Measurements from ENCODE around the gene BAHCC1. TPM values are rescaled to one million over a fixed set of nuclear protein-coding genes. Genes with fewer than 3 reads are reported as not detected.

Gene BAHCC1
- total and polyA plus RNA-seq, 2 of the 4 experiments (the other 2 are of a cell fraction) = 0.36 to 7.8 TPM

DNA sequence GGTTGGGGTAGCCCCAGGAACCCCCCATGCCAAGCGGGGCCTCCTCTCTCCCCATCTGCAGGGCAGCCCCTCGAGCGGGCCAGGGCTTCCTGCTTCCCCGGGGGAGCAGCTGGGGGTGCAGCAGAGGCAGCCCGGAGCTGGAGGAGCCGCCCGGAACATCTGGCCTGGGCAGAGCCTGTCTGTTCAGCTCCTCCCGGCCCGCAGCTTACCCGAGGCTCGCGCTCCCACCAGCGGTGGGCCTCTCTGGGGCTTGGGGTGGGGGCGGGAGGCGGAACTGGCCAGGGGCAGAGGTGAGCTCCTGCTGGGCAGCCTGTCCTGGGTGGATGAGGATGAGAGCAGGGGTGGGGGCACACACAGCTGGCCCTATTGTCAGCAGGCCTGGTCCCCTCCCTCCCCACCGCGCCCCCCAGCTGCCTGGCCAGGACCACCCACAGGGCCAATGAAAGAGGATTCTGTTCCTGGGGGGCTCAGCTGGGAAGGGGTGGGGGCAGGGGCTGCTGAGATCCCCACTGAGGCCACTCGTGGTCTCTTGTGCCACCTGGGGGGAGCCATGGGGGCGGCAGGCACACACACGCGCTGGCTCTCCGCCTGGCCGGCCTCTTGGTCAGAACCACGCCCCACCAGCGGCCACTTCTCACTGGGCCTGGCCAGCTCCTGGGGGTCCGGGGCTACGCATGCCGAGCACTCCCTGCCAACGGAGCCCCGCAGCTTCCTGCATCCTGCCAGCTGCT, 34.7 kb downstream of the BAHCC1 start:
- no TSS peak for BruUV-seq (replicated peaks)

More for the DNA sequence above, 34.7 kb downstream of the BAHCC1 start:
- peak; percentile 47 for ATAC-seq (ENCODE audit: low read depth)
- peaks cover 8% of the 10 kb centered on the region for H4K20me1 ChIP-seq (ENCODE audit: insufficient read depth, low read length)
- 72% methylated on average over 13 of the region's 30 CpGs; no CpG with 5 or more reads in 1 of the 2 experiments for WGBS, 2 experiments (ENCODE audit: extremely low coverage in 2 of 2, insufficient read length in 1 of 2)
- H3K79me1 ChIP-seq (ENCODE audit: low read depth in 1 of 2, low read length in 2 of 2) = peaks cover 10 to 27% of the 10 kb centered on the region in 2 experiments
- H3K9me3 ChIP-seq (ENCODE audit: control insufficient read depth, insufficient read depth, low read length) = no peaks in the 10 kb centered on the region
- H3K36me3 ChIP-seq (ENCODE audit: control insufficient read depth, insufficient read depth, low read length) = no peaks in the 10 kb centered on the region; the same call in 1 of the 2 replicates
- no peak overlapping the region for H3K23ac ChIP-seq (ENCODE audit: low read depth, low read length)
- CTCF ChIA-PET = no interaction called here
- in situ Hi-C loops (cut with MboI; ENCODE audit: low sequenced_read_pairs) = no loop called here
- 0 out of 2 replicates have a peak overlapping the region, but pooled peaks have one; percentile 3 for H2AK5ac ChIP-seq (ENCODE audit: low read depth, low read length)
- no peak overlapping the region for H4K91ac ChIP-seq (ENCODE audit: insufficient read depth, low read depth, low read length)
- no peak overlapping the region for H3K56ac ChIP-seq (ENCODE audit: extremely low read depth, insufficient read depth, low read length)
- POLR2A ChIA-PET (ENCODE audit: unreplicated experiment) = no interaction called here
- H2BK15ac ChIP-seq (ENCODE audit: low read depth, low read length) = no peak overlapping the region
- H3K4ac ChIP-seq (ENCODE audit: low read depth, low read length) = no peak overlapping the region; the same call in 1 of the 2 replicates
- H3K27me3 ChIP-seq (ENCODE audit: control insufficient read depth, insufficient read depth, low read length) = no peaks in the 10 kb centered on the region
- no peak overlapping the region for H3K18ac ChIP-seq (ENCODE audit: low read depth, low read length)
- peak overlapping the region; percentile 82 for H2AK9ac ChIP-seq (replicated peaks; ENCODE audit: low read depth, low read length, poor library complexity)
- peaks cover 16% of the 10 kb centered on the region for H3K4me1 ChIP-seq (ENCODE audit: control insufficient read depth, insufficient read depth, low read length)
- H4K5ac ChIP-seq (ENCODE audit: low read depth, low read length) = no peak overlapping the region
- no peak overlapping the region for H3K27ac ChIP-seq (ENCODE audit: insufficient read depth, low read length)
- H3K4me2 ChIP-seq (ENCODE audit: low read depth, low read length) = peak overlapping the region; percentile 38; the same call in 1 of the 2 replicates
- TF ChIP-seq RAD21 (IDR thresholded peaks at IDR 0.05; ENCODE audit: low read length) (peak; percentile 18; the same call in 1 of the 2 replicates), CTCF (conservative IDR thresholded peaks at IDR 0.05; ENCODE audit: low read depth, low read length) (0 out of 2 replicates have a peak, but pooled peaks have one; percentile 15), MAZ (IDR thresholded peaks at IDR 0.05; ENCODE audit: borderline replicate concordance, low read depth, low read length) (no peak), ELK1 (IDR thresholded peaks at IDR 0.05; ENCODE audit: borderline replicate concordance, low read depth, low read length) (no peak), POLR2A (IDR thresholded peaks at IDR 0.05; ENCODE audit: low read depth, low read length) (no peak), MXI1 (IDR thresholded peaks at IDR 0.05; ENCODE audit: borderline replicate concordance, low read depth, low read length) (no peak), NFE2L2 (IDR thresholded peaks at IDR 0.05; ENCODE audit: low read depth, low read length) (no peak), FOS (IDR thresholded peaks at IDR 0.05; ENCODE audit: low read depth, low read length) (no peak), SMC3 (IDR thresholded peaks at IDR 0.05; ENCODE audit: low read depth, low read length) (no peak)
- no peak for DNase-seq
- H3K9me1 ChIP-seq (ENCODE audit: insufficient read depth, low read length) = 0 out of 2 replicates have a peak, but pooled peaks cover 4% of the 10 kb centered on the region
- 0 out of 2 replicates have a peak overlapping the region, but pooled peaks have one; percentile 14 for H2BK20ac ChIP-seq (ENCODE audit: low read depth, low read length)
- no peak overlapping the region for H2BK5ac ChIP-seq (ENCODE audit: low read depth, low read length, poor library complexity, severe bottlenecking)
- intact Hi-C loops (cut with micrococcal nuclease) = no loop called here
- peak overlapping the region; percentile 63 for H2AFZ ChIP-seq (replicated peaks; ENCODE audit: low read length, poor library complexity)
- dilution Hi-C loops (cut with HindIII; ENCODE audit: low sequenced_read_pairs, unreplicated experiment) = no loop called here
- H3K14ac ChIP-seq (replicated peaks; ENCODE audit: low read depth, low read length) = no peak overlapping the region
- H4K8ac ChIP-seq (ENCODE audit: low read depth in 2 of 2, low read length in 2 of 2) = no peak overlapping the region; a peak in 1 of 4 replicates
- H2BK120ac ChIP-seq (ENCODE audit: low read depth, low read length) = no peak overlapping the region
- no peak overlapping the region for H3K4me3 ChIP-seq (ENCODE audit: insufficient read depth, low read depth, low read length)
- no peak overlapping the region for H3K9ac ChIP-seq (ENCODE audit: low read depth, low read length)
